OCI-M1 (cell line): Measurements from ENCODE around the gene SELPLG.
"Not testable (repeated sequence)": the region's sequence is repeated elsewhere in the genome, so short reads cannot be mapped to it uniquely, and the experiment has no call there.

Experiments
- DNase-seq: peaks from one replicate; lab custom pipeline; 2025; lab: John Stamatoyannopoulos, UW

SELPLG gene

GRCh38 chr12:108655812-108656175, 22.1 kb upstream of the SELPLG start:
- DNase-seq = not testable (repeated sequence)

DNA sequence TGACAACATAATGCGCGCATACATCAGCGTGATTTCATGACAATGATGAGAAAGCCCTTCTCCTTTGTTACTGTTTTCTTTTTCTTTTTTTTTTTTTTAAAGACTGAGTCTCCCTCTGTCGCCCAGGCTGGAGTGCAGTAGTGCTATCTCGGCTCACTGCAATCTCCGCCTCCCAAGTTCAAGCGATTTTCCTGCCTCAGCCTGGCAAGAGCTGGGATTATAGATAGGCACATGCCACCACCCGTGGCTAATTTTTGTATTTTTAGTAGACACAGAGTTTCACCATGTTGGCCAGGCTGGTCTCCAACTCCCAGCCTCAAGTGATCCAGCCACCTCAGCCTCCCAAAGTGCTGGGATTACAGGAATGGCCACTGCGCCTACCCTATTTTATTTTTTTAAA, 20.9 kb upstream of the SELPLG start:
- not testable (repeated sequence) for DNase-seq

DNA sequence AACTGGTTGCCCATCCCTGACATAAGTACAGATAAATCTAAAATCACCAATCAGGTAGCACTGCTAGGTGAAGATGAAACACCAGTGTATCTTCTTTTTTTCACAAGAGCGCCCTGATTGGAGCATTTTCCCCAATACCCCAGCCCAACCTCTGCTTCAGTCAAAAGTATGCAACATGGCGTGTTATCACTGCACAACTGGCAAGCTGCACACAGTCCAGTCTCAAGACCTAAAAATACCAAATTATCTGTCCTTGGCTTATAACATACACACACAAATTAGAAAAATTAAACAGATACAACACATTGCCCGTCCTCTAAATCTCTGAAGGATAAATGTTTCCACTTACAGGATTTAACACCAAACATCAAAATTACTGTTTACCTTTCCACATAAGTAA, 20.2 kb upstream of the SELPLG start:
- DNase-seq = no peak

DNA sequence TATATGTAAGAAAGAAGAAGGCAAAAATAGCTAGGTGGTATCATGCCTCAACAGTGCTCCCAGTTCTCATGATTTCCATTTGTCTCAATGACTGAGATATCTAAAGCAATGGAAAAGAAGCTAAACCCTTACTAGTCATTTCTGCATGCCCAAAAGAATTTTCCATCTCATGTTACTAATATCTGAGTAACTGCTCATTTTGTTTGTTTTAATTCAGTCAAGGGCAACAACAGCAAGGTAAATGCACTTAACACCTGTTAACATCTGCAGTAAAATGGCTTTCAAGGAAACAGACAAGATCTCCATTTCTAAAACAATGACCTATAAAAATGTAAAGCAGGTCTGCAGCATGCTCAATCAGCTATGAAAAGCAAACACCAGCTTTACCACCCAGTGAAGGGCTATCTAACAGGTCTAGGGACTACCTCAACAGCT, 19.4 kb upstream of the SELPLG start:
- no peak for DNase-seq

- no peak for DNase-seq
Measured at GRCh38 chr12:108650083-108650482, 16.4 kb upstream of the SELPLG start.

DNA sequence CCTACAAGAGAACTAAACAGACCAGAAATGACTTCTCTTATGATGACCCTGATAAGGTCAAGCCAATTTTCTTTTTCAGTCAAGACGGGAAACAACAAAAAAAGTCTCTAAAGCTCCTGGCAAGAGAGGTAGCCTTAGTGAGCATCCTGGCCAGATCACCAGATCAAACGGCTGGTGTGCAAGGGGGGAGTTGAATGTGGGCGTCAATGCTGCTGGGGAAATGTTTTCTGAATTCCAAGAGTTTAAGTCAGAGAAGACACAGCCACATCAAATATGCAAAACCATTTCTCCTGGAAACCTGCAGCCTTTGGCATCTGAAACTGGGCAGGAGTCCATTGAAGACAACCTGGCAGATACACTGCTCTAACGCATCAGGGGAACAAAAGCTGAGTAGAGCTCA, 16.0 kb upstream of the SELPLG start:
- DNase-seq = no peak

- DNase-seq = no peak
Measured at GRCh38 chr12:108649126-108649525, 15.4 kb upstream of the SELPLG start.

DNA sequence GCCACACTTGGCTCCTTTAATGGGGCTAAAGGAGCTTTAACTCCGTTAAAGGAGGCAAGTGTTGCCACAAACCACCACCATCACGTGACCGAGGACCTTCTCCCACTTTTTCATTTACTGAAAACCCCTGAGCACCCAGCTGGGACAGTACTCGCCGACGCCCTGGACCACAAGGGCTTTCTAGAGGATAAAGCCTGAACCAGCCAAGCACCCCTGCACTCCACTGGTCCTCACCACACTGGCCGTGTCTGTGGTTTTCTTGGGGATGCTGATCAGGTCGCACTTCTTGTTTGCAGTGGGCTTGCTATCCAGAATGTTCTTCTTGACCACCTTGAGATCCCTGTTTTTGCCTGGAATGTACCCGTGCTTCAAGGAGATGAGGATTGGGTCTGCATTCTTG, 14.7 kb upstream of the SELPLG start:
- DNase-seq = no peak

GRCh38 chr12:108647585-108648287, 14.0 kb upstream of the SELPLG start:
- no peak for DNase-seq

- no peak for DNase-seq
Measured at GRCh38 chr12:108646600-108647579, 13.2 kb upstream of the SELPLG start.

DNA sequence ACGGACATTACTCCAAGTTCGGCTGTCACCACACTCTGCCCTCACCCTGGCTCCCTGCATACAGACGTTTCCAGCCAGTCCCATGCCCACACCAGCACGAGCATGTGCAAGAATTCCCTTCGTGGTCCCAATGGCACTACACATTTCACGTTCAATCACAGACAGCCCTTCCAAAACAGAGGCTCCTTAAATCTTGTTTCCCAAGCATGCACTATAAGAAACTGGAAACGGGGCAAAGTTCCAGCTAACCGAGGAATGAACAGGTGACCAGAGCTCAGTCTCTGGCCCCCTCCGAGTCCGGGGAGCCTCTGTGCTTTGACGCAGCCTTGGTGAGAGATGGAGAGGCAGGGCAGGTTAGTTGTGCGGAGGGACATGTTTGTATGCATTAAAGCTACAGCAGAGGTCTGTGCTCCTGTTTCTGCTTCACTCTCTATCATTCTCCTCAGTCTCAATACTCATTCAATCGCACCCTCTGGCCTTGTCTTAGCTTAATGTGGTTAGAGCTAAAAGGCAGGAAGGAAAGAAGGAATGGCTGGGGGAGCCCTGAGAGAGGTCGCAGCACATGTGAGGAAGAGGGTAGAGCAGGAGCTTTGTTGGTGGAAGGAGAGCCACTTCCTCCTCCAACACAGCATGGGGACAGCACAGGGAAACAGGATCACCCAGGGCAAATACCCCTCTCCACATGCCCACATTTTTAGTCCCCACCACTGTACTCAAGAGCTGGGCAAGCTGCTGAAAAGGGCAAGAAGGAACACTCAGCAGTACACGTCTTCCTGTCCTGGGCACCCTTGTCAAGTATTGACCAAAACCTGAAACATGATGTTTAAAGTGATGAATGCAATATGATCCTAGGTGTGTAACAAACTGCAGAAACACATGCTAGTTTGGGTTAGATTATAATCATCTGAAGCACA, 12.2 kb upstream of the SELPLG start:
- DNase-seq = no peak

- DNase-seq = no peak
Measured at GRCh38 chr12:108644811-108645120, 11.1 kb upstream of the SELPLG start.

DNA sequence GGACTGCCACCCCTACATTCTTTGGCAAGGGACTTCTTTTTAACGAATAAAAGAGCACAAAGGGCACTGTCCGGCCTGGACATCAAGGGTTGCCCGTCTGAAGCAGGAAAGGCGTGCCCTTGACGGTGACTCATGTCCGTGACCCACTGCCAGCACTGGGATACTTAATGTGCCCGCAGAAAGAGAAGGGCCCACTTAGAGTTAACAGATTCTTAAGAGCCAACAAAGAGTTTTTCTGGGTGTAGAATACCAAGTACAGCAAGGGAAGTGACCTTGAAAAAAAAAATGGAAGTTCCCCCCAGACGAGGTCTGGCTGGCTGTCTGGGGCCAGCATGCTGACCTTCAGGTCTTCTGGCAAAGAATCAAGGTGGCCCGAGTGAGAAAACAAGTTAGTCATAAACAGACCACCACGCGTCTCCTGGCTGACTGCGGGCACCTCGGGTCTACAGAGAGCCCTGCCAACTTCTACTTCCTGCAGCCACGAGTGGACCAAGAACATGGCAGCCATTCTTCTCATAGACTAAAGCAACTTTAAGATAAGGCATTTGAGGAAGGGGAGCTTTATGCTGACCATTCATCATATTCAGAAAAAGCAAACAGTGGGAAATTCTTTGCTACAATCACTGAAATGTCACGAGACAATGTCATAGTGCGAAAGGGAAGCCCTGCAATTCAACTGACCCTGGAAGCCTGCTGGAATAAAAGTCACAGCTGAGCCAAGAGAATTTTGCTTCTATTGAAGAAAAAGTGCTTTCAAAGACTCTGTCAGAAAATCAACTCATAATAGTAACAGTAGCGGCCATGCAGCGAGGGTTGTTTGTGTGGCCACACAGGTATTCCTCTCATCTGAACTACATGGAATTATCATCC, 10.5 kb upstream of the SELPLG start:
- DNase-seq = no peak

DNA sequence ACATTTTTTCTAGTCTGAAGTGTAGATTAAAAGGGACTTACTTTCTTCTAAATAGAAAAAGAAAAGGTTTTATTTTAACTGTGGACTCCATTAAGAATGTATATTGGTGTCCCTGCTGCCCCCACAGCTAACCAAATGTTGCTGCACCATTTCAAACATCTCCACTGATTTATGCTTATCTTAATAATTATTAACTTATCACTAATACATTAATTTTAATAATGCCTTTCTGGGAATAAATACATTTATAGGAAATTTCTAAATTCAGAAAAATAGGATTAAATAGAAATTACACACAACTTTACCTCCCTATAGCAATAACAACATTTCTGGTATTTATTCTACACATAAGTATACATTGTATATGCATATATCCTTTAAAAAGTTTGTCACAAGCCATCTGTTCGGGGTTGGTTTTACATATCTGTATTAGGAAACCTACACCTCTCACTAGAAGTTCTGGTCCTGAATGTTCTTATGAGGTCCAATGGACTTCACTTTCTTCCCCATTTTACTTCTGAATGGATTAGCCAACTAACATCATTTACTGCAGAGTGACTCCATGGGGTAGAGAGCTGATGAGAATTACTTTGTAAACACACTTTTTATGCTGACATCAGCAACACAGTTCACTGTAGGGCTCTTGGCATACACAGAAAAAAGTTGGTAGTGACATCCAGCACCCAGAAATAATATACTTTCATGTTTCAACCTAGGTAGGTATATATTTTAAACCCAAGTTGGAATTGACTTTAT, 9.4 kb upstream of the SELPLG start:
- no peak for DNase-seq

DNA sequence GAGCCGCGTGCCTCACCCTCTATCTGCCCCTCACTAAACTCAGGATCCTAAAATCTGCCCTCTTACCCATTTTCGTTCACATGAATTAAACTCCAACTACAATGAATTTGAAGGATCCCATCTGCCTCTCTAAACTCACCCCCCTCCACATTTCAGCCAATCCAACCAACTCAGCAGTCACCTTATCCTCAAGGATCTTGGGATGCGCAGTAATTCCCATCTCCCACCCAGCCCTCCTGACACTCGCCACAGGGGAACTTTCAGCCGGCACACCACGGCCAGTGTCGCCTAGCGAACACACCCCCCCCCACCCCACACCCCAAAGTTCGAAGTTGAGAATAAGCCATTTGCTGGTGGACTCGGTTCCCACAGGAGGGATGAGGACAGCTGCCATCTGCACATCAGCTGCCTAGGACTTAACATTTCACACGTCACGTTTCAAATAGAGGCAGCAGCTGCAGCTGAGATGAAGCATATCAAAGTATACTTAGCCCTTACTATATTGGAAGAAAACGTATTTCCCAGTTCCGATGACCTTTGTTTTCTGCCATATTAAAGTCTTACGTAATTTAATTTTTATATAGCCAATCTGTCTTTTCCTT, 8.7 kb upstream of the SELPLG start:
- no peak for DNase-seq

DNA sequence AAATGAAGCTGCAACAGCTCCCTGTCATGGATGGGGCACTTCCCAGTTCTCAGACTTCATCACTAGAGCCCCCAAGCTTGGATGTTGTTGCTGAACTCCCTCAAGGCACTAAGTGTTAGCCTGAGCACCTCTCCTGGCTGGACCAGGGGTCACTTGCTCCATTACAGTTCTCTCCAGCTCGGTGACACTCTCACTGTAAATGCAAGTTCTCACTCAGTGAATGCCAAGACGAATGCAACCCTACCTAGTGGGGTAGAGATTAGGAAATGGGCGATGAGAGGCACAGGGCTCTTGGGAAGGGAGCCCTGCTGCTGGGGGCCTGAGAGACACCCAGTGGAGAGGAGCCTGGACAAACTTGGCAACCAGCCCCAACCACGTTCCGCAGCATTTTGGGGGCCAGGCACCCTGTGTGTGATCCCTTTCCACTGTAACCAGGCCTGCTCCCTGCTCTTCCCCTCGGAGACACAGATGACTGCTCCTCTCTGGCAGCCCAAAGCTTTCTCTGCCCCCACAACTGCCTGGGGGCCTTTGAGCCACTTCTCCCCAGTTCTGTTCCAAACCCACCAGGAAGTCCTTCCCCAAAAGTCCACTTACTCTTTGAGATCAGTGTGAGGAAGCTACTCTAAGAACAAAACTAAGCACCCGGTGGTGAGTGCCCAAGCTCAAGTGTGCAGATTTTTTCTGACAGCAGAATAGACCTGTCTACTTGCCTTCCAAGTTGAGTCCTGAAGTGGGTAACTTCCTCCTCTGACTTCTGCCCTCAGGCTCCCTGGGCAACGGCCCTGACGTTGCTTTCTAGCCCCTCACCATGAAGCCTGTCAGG, 8.0 kb upstream of the SELPLG start:
- peak; percentile 46 for DNase-seq

- DNase-seq = peak; percentile 91
Measured at GRCh38 chr12:108640802-108641445, 7.2 kb upstream of the SELPLG start.

GRCh38 chr12:108638997-108639822, 5.5 kb upstream of the SELPLG start:
- DNase-seq = no peak
